ENCODE results near the gene LRRN4CL.
"Not testable (repeated sequence)": the region's sequence is repeated elsewhere in the genome, so short reads cannot be mapped to it uniquely, and the experiment has no call there.

The LRRN4CL gene

GRCh38 chr11:62689421-62690183 lies at the start of gene LRRN4CL:
Gene LRRN4CL, minus strand, starts transcription at chr11:62689530. Its CDS starts 1,022 bp downstream, at chr11:62688508.
- no peak for DNase-seq

GRCh38 chr11:62737196-62737595 lies 47.9 kb upstream of the LRRN4CL start:
- DNase-seq, result no peak

GRCh38 chr11:62732830-62733229 lies 43.5 kb upstream of the LRRN4CL start:
- no peak for DNase-seq

GRCh38 chr11:62730076-62730475 lies 40.7 kb upstream of the LRRN4CL start:
- DNase-seq, result not testable (repeated sequence)

- DNase-seq, result peak; percentile 87
These were observed 39.0 kb upstream of the LRRN4CL start, which contains the start of gene TTC9C for GRCh38 chr11:62728171-62728988. Gene TTC9C, plus strand, starts transcription at chr11:62728486. Its CDS starts 363 bp downstream, at chr11:62728849.

- peak; percentile 97 for DNase-seq
These were observed 38.5 kb upstream of the LRRN4CL start for GRCh38 chr11:62727872-62728170.

- DNase-seq, result peak; percentile 98
These were observed 38.0 kb upstream of the LRRN4CL start, which contains the start of gene HNRNPUL2 for GRCh38 chr11:62727165-62727871. Gene HNRNPUL2, minus strand, starts transcription at chr11:62727457. Its CDS starts 301 bp downstream, at chr11:62727156.

- no peak for DNase-seq
These were observed 37.5 kb upstream of the LRRN4CL start for GRCh38 chr11:62726915-62727164.

- DNase-seq, result no peak
These were observed 37.0 kb upstream of the LRRN4CL start for GRCh38 chr11:62726156-62726914.

- no peak for DNase-seq
These were observed 36.3 kb upstream of the LRRN4CL start for GRCh38 chr11:62725646-62726045.

GRCh38 chr11:62724171-62724570 lies 34.8 kb upstream of the LRRN4CL start:
- DNase-seq, result no peak

GRCh38 chr11:62721994-62722393 lies 32.7 kb upstream of the LRRN4CL start:
- DNase-seq, result no peak

GRCh38 chr11:62719302-62719978 lies 30.1 kb upstream of the LRRN4CL start:
- DNase-seq, result no peak

- no peak for DNase-seq
These were observed 27.5 kb upstream of the LRRN4CL start for GRCh38 chr11:62716816-62717215.

- no peak for DNase-seq
These were observed 26.9 kb upstream of the LRRN4CL start for GRCh38 chr11:62716206-62716605.

GRCh38 chr11:62715150-62716130 lies 26.1 kb upstream of the LRRN4CL start:
- no peak for DNase-seq

- no peak for DNase-seq
These were observed 24.0 kb upstream of the LRRN4CL start for GRCh38 chr11:62713343-62713742.

- DNase-seq, result no peak
These were observed 23.5 kb upstream of the LRRN4CL start for GRCh38 chr11:62712861-62713260.

GRCh38 chr11:62712276-62712812 lies 23.0 kb upstream of the LRRN4CL start:
- no peak for DNase-seq

GRCh38 chr11:62710001-62710345 lies 20.6 kb upstream of the LRRN4CL start:
- DNase-seq, result no peak
